Activated CD4-positive, alpha-beta T cell treated with anti-CD3 and anti-CD28 coated beads for 36 hours (primary cell): ENCODE data around the gene MYO1C. TPM values are rescaled to one million over a fixed set of nuclear protein-coding genes. Genes with fewer than 3 reads are reported as not detected.

Experiments
- ATAC-seq: fragments of 200-7000 bp; cut with Tn5 transposase; one replicate; pipeline ENCODE4 v1.10.0; 2021; ENCODE audit warnings: mild to moderate bottlenecking, moderate library complexity
- CTCF ChIA-PET: fragments of 350-600 bp; sonication (Branson Sonifier 250); formaldehyde crosslinking; loops from one replicate; lab custom pipeline; 2021; ENCODE audit warnings: antibody characterized with exemption; lab: Charles Lee
- POLR2A ChIA-PET: fragments of 350-600 bp; sonication (Branson Sonifier 250); formaldehyde crosslinking; loops from one replicate; lab custom pipeline; 2021; ENCODE audit warnings: antibody characterized with exemption, inconsistent platforms; lab: Charles Lee
- DNase-seq: peaks from one replicate; pipeline ENCODE4 v3.0.0-alpha.2; 2020
- H3K27ac Mint-ChIP-seq: one replicate; pipeline ENCODE4 v1.8.0; 2021; ENCODE audit warnings: mixed read lengths
- H3K27me3 Mint-ChIP-seq: one replicate; pipeline ENCODE4 v1.8.0; 2021; ENCODE audit warnings: mixed read lengths
- H3K36me3 Mint-ChIP-seq: one replicate; pipeline ENCODE4 v1.8.0; 2021; ENCODE audit warnings: low read depth, mixed read lengths
- H3K4me1 Mint-ChIP-seq: one replicate; pipeline ENCODE4 v1.8.0; 2021; ENCODE audit warnings: mixed read lengths
- H3K4me3 Mint-ChIP-seq: one replicate; pipeline ENCODE4 v1.8.0; 2021; ENCODE audit warnings: mild to moderate bottlenecking, moderate library complexity, mixed read lengths
- H3K9me3 Mint-ChIP-seq: one replicate; pipeline ENCODE4 v1.8.0; 2021; ENCODE audit warnings: low read depth, mixed read lengths
- intact Hi-C, 2 experiments: fragments of 100-400 bp; cut with DNase I in 1 of 2; cut with micrococcal nuclease in 1 of 2; formaldehyde crosslinking; loops; one replicate each; pipeline versions ENCODE4 v1.14.2 to v1.15.1; 2022 to 2024; cut with DNase I, micrococcal nuclease
- total RNA-seq, 2 experiments: library from RNA; stranded (reverse); gene quantifications; one replicate each; pipeline ENCODE4 v1.2.3, GENCODE V29; 2021

Gene MYO1C
- total RNA-seq, 2 experiments from 2014 or later = 21.7 to 24.1 TPM

DNA sequence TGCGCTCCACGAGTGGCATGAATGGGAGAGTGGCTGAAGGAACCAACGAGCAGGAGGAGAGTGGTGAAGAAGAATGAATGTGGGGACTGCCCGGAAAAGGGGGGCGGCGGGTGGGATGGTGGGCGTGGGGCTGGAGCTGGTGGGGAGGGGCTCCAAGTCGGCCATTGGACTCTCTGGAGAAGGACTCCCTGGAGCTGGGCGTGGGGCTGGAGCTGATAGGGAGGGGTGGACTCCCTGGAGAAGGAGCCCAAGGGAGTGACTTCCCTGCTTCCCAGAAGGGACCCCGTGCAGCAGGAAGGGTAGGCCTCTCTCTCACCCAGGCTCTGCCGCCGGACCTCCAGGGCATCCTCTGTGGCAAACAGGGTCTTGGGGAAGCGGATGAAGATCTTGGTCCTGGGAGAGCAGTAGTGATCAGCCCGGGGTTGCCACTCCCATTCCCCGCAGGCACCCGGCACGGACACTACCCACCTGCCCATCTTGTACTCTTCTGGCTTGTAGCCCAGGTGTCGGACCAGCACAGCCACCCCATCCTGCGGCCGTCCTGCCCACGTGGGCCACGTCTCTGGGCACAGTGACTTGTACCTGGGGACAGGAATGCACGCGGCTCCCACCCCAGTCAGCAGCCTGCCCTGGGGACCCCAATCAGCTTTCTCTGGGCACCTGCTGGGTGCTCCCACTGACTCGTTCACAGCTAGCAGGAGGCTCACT is 21.6 kb downstream of the MYO1C start:
- POLR2A ChIA-PET = no interaction called here
- no peaks in the 10 kb centered on the region for H3K27me3 Mint-ChIP-seq
- H3K4me3 Mint-ChIP-seq = no peak overlapping the region
- peaks cover 16% of the 10 kb centered on the region for H3K4me1 Mint-ChIP-seq
- H3K27ac Mint-ChIP-seq = no peak overlapping the region
- CTCF ChIA-PET = interaction anchor here (0.5 kb wide), 1 partner anchor 945 kb away, joined by 3 read pairs; no protein-coding TSS in a partner anchor
- no peaks in the 10 kb centered on the region for H3K9me3 Mint-ChIP-seq
- peaks cover 18% of the 10 kb centered on the region for H3K36me3 Mint-ChIP-seq
- DNase-seq (no peak), ATAC-seq (no peak)
- intact Hi-C loops = no loop called here

GRCh38 chr17:1470071-1470754 is 22.3 kb downstream of the MYO1C start:
- CTCF ChIA-PET = no interaction called here
- Mint-ChIP-seq H3K4me1 (peaks cover 16% of the 10 kb centered on the region), H3K36me3 (peaks cover 18% of the 10 kb centered on the region)

DNA sequence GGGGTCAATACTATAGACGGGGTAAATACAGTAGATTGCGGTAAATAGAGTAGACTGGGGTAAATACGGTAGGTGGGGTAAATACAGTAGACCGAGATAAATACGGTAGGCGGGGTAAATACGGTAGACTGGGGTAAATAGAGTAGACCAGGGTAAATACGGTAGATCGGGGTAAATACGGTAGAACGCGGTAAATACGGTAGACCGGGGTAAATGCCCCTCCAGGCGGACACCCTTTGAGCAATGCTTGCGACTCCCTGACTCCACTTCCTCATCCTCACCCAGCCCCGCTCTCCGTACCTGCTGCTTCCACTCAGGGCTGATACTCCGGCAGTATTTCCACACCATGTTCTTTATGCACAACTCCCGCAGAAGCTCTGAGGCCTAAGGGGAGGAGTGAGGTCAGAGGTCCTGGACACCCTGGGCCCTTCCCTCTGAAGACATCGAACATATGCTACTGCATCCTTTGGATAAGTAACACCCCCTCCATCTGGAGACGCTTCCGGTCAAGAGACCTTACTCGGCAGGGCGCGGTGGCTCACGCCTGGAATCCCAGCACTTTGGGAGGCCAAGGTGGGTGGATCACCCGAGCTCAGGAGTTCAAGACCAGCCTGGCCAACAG is 23.1 kb downstream of the MYO1C start:
- H3K9me3 Mint-ChIP-seq = no peaks in the 10 kb centered on the region
- ATAC-seq = no peak
- POLR2A ChIA-PET = no interaction called here
- intact Hi-C loops = no loop called here
- H3K36me3 Mint-ChIP-seq = peaks cover 18% of the 10 kb centered on the region
- CTCF ChIA-PET = no interaction called here
- no peak for DNase-seq
- peaks cover 4% of the 10 kb centered on the region for H3K27me3 Mint-ChIP-seq
- peaks cover 13% of the 10 kb centered on the region for H3K4me1 Mint-ChIP-seq
- H3K27ac Mint-ChIP-seq = no peak overlapping the region
- no peak overlapping the region for H3K4me3 Mint-ChIP-seq

More at GRCh38 chr17:1470071-1470754, 22.3 kb downstream of the MYO1C start:
- H3K27me3 Mint-ChIP-seq = no peaks in the 10 kb centered on the region
- no peak overlapping the region for H3K27ac Mint-ChIP-seq
- POLR2A ChIA-PET = no interaction called here
- intact Hi-C loops = no loop called here
- no peaks in the 10 kb centered on the region for H3K9me3 Mint-ChIP-seq
- DNase-seq (no peak), ATAC-seq (no peak)
- no peak overlapping the region for H3K4me3 Mint-ChIP-seq

DNA sequence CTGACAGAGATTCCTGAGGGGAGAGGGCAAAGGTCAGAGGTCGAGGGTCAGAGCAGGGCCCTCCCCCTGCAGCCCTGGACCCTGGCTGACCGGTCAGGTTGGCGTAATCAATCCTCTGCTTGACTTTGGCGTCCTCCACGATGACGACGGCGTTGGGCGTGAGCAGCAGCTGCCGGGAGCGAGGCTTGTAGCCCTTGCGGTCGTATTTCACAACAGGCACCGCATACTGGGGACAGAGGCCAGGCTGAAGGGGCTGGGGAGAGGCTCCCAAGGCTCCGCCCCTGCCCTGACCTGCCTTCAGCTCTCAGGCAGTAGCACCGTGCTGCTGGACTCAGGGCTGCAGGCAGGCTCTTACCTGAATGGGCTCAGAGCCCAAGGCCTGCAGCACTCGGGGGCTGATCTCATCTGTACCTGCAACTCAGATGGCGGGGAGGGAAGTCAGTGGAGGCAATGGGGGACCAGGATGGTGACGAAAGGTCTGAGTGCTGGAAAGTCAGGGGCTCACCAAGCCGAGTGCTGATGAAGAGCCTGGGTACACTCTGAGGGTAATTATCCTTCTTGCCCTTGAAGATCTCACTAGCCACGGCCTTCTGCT is 24.5 kb downstream of the MYO1C start:
- Mint-ChIP-seq H3K36me3 (peaks cover 22% of the 10 kb centered on the region), H3K27me3 (peaks cover 4% of the 10 kb centered on the region), H3K9me3 (no peaks in the 10 kb centered on the region), H3K4me1 (peaks cover 10% of the 10 kb centered on the region), H3K4me3 (no peak overlapping the region), H3K27ac (no peak overlapping the region)
- ChIA-PET POLR2A (no interaction called here), CTCF (no interaction called here)
- no peak for ATAC-seq
- no peak for DNase-seq
- intact Hi-C loops = no loop called here

GRCh38 chr17:1467258-1467657 is 25.2 kb downstream of the MYO1C start:
- intact Hi-C loops = no loop called here
- peaks cover 15% of the 10 kb centered on the region for H3K4me1 Mint-ChIP-seq
- H3K36me3 Mint-ChIP-seq = peaks cover 23% of the 10 kb centered on the region
- peaks cover 4% of the 10 kb centered on the region for H3K27me3 Mint-ChIP-seq
- ChIA-PET CTCF (no interaction called here), POLR2A (no interaction called here)
- no peak for DNase-seq
- ATAC-seq = no peak
- no peaks in the 10 kb centered on the region for H3K9me3 Mint-ChIP-seq
- H3K4me3 Mint-ChIP-seq = no peak overlapping the region
- no peak overlapping the region for H3K27ac Mint-ChIP-seq

GRCh38 chr17:1464186-1464585 is 28.3 kb downstream of the MYO1C start:
- no peak for ATAC-seq
- intact Hi-C loops = no loop called here
- CTCF ChIA-PET = interaction anchor here (0.7 to 1.2 kb wide), 3 partner anchors 12 to 123 kb away, joined by 3 to 4 read pairs (median 3); no protein-coding TSS in a partner anchor
- no peak overlapping the region for H3K4me3 Mint-ChIP-seq
- H3K36me3 Mint-ChIP-seq = peaks cover 17% of the 10 kb centered on the region
- POLR2A ChIA-PET = no interaction called here
- DNase-seq = no peak
- H3K9me3 Mint-ChIP-seq = no peaks in the 10 kb centered on the region
- H3K4me1 Mint-ChIP-seq = peaks cover 36% of the 10 kb centered on the region
- H3K27me3 Mint-ChIP-seq = peaks cover 14% of the 10 kb centered on the region
- H3K27ac Mint-ChIP-seq = no peak overlapping the region

GRCh38 chr17:1462164-1463112 is 30.0 kb downstream of the MYO1C start:
- H3K4me3 Mint-ChIP-seq = peak overlapping the region; percentile 37
- ChIA-PET CTCF (interaction anchor here (0.7 to 2.4 kb wide), 3 partner anchors 19 to 168 kb away, joined by 4 to 8 read pairs (median 4); no protein-coding TSS in a partner anchor), POLR2A (interaction anchor here (0.6 to 1.6 kb wide), 2 partner anchors 57 to 65 kb away, joined by 5 to 7 read pairs; no protein-coding TSS in a partner anchor)
- no peak for ATAC-seq
- H3K4me1 Mint-ChIP-seq = peaks cover 38% of the 10 kb centered on the region
- peak; percentile 32 for DNase-seq
- no peaks in the 10 kb centered on the region for H3K9me3 Mint-ChIP-seq
- peaks cover 16% of the 10 kb centered on the region for H3K27me3 Mint-ChIP-seq
- no peak overlapping the region for H3K27ac Mint-ChIP-seq
- intact Hi-C loops = loop anchor here (1.0 to 2.0 kb wide), 5 partner anchors 23 to 255 kb away; partner anchors contain the start of genes INPP5K (in 1 of the 2) and SLC43A2 (in 1 of the 2)
- H3K36me3 Mint-ChIP-seq = peaks cover 5% of the 10 kb centered on the region

GRCh38 chr17:1461198-1461944 is 31.1 kb downstream of the MYO1C start:
- H3K4me3 Mint-ChIP-seq = no peak overlapping the region
- H3K27me3 Mint-ChIP-seq = peaks cover 18% of the 10 kb centered on the region
- DNase-seq (no peak), ATAC-seq (no peak)
- intact Hi-C loops = no loop called here
- CTCF ChIA-PET = interaction anchor here (0.7 to 2.4 kb wide), 2 partner anchors 18 to 96 kb away, joined by 4 to 8 read pairs; no protein-coding TSS in a partner anchor
- POLR2A ChIA-PET = no interaction called here
- H3K27ac Mint-ChIP-seq = no peak overlapping the region
- H3K9me3 Mint-ChIP-seq = no peaks in the 10 kb centered on the region
- H3K4me1 Mint-ChIP-seq = peaks cover 42% of the 10 kb centered on the region
- peaks cover 7% of the 10 kb centered on the region for H3K36me3 Mint-ChIP-seq

- no peak for ATAC-seq
- Mint-ChIP-seq H3K36me3 (peaks cover 7% of the 10 kb centered on the region), H3K9me3 (no peaks in the 10 kb centered on the region), H3K4me3 (no peak overlapping the region), H3K4me1 (peaks cover 42% of the 10 kb centered on the region), H3K27me3 (peaks cover 18% of the 10 kb centered on the region), H3K27ac (no peak overlapping the region)
- POLR2A ChIA-PET = interaction anchor here (0.6 kb wide), 1 partner anchor 32 kb away, joined by 4 read pairs; the partner anchor contains the start of gene MYO1C
- intact Hi-C loops = no loop called here
- peak; percentile 35 for DNase-seq
- CTCF ChIA-PET = interaction anchor here (0.6 to 0.8 kb wide), 4 partner anchors 95 to 337 kb away, joined by 3 to 5 read pairs (median 4); partner anchors contain the start of gene RILP
Measured at GRCh38 chr17:1460233-1460632, 32.3 kb downstream of the MYO1C start.
